ENCODE measurements around the gene LOXL1.

Gene LOXL1

GRCh38 chr15:73886717-73887345 lies 39.4 kb upstream of the LOXL1 start:
- no peaks in the 10 kb centered on the region for H3K36me3 ChIP-seq (ENCODE audit: insufficient read depth, low read length)
- H3K9me2 ChIP-seq (ENCODE audit: low read depth, low read length) = no peaks in the 10 kb centered on the region
- no peak overlapping the region for H3K4me3 ChIP-seq (ENCODE audit: low read depth, low read length, poor library complexity, severe bottlenecking)
- no peaks in the 10 kb centered on the region for H3F3A ChIP-seq (ENCODE audit: insufficient read depth, low read length)
- no peak overlapping the region for H3K27ac ChIP-seq (ENCODE audit: low read depth, low read length, poor library complexity, severe bottlenecking)
- no peak overlapping the region for H2AFZ ChIP-seq (ENCODE audit: low read length)
- H3K4me1 ChIP-seq (ENCODE audit: insufficient read depth, low read length, severe bottlenecking) = no peaks in the 10 kb centered on the region
- no peaks in the 10 kb centered on the region for H3K79me2 ChIP-seq (ENCODE audit: insufficient read depth, low read length)
- H3K9ac ChIP-seq (ENCODE audit: low read length) = no peak overlapping the region
- H4K20me1 ChIP-seq (ENCODE audit: insufficient read depth, low read length) = no peaks in the 10 kb centered on the region
- H3K4me2 ChIP-seq (ENCODE audit: low read length) = no peak overlapping the region
- H3K9me3 ChIP-seq (ENCODE audit: low read length) = no peaks in the 10 kb centered on the region
- TF ChIP-seq CTCF (IDR thresholded peaks at IDR 0.05; ENCODE audit: low read length) = no peak
- TF ChIP-seq EZH2 (IDR thresholded peaks at IDR 0.05; ENCODE audit: borderline replicate concordance, low read length) = no peak
- no peaks in the 10 kb centered on the region for H3K27me3 ChIP-seq (ENCODE audit: insufficient read depth, low read length)

- Histone ChIP-seq H4K20me1 (ENCODE audit: insufficient read depth, low read length) (no peaks in the 10 kb centered on the region), H2AFZ (ENCODE audit: low read length) (no peak overlapping the region), H3K36me3 (ENCODE audit: insufficient read depth, low read length) (no peaks in the 10 kb centered on the region), H3K9me2 (ENCODE audit: low read depth, low read length) (no peaks in the 10 kb centered on the region), H3K9me3 (ENCODE audit: low read length) (no peaks in the 10 kb centered on the region), H3K4me2 (ENCODE audit: low read length) (no peak overlapping the region), H3K79me2 (ENCODE audit: insufficient read depth, low read length) (no peaks in the 10 kb centered on the region), H3K4me1 (ENCODE audit: insufficient read depth, low read length, severe bottlenecking) (no peaks in the 10 kb centered on the region), H3K27ac (ENCODE audit: low read depth, low read length, poor library complexity, severe bottlenecking) (no peak overlapping the region), H3K27me3 (ENCODE audit: insufficient read depth, low read length) (no peaks in the 10 kb centered on the region; the same call in 1 of the 2 replicates), H3K9ac (ENCODE audit: low read length) (no peak overlapping the region), H3K4me3 (ENCODE audit: low read depth, low read length, poor library complexity, severe bottlenecking) (no peak overlapping the region), H3F3A (ENCODE audit: insufficient read depth, low read length) (no peaks in the 10 kb centered on the region)
- TF ChIP-seq EZH2 (IDR thresholded peaks at IDR 0.05; ENCODE audit: borderline replicate concordance, low read length) (no peak), CTCF (IDR thresholded peaks at IDR 0.05; ENCODE audit: low read length) (no peak)
Measured at GRCh38 chr15:73887481-73887880, 38.8 kb upstream of the LOXL1 start.

- Histone ChIP-seq H2AFZ (ENCODE audit: low read length) (no peak overlapping the region), H4K20me1 (ENCODE audit: insufficient read depth, low read length) (no peaks in the 10 kb centered on the region), H3K9me3 (ENCODE audit: low read length) (no peaks in the 10 kb centered on the region), H3K27me3 (ENCODE audit: insufficient read depth, low read length) (no peaks in the 10 kb centered on the region; the same call in 1 of the 2 replicates), H3K79me2 (ENCODE audit: insufficient read depth, low read length) (no peaks in the 10 kb centered on the region), H3K9me2 (ENCODE audit: low read depth, low read length) (no peaks in the 10 kb centered on the region), H3K9ac (ENCODE audit: low read length) (no peak overlapping the region), H3K4me2 (ENCODE audit: low read length) (no peak overlapping the region), H3K36me3 (ENCODE audit: insufficient read depth, low read length) (no peaks in the 10 kb centered on the region), H3K27ac (ENCODE audit: low read depth, low read length, poor library complexity, severe bottlenecking) (no peak overlapping the region), H3K4me1 (ENCODE audit: insufficient read depth, low read length, severe bottlenecking) (no peaks in the 10 kb centered on the region), H3F3A (ENCODE audit: insufficient read depth, low read length) (no peaks in the 10 kb centered on the region), H3K4me3 (ENCODE audit: low read depth, low read length, poor library complexity, severe bottlenecking) (no peak overlapping the region)
- TF ChIP-seq CTCF (IDR thresholded peaks at IDR 0.05; ENCODE audit: low read length) = no peak
- no peak for TF ChIP-seq EZH2 (IDR thresholded peaks at IDR 0.05; ENCODE audit: borderline replicate concordance, low read length)
Measured at GRCh38 chr15:73888224-73889041, 37.8 kb upstream of the LOXL1 start.
